Right lobe of liver (tissue), 6 donors: Measurements from ENCODE around the gene TMEM267. TPM values are rescaled to one million over a fixed set of nuclear protein-coding genes. Genes with fewer than 3 reads are reported as not detected.
A peak's percentile ranks its signal among the peaks of the same experiment; 100 is the strongest.

Experiments used
- ATAC-seq, 4 donors: fragments of 200-7000 bp; cut with Tn5 transposase; one replicate each; pipeline ENCODE4 v1.9.1; 2020; ENCODE audit warnings: mild to moderate bottlenecking in 4 of 4, moderate library complexity in 4 of 4
- DNase-seq, 3 donors: peaks; one replicate each; pipeline ENCODE4 v3.0.0-alpha.2; 2020
- H3K27ac ChIP-seq, 3 donors: fragments of 200-600 bp; one replicate each; pipeline ENCODE4 v1.8.0; 2022
- H3K27me3 ChIP-seq, 2 donors: fragments of 200-600 bp; one replicate each; pipeline ENCODE4 v1.8.0; 2022
- H3K36me3 ChIP-seq, 4 donors: fragments of 200-600 bp; sonication (generic) in 1 of 4; one replicate each; pipeline versions ENCODE4 v1.5.1 to v1.8.0; 2017 to 2022; ENCODE audit warnings: control low read depth in 1 of 4
- H3K4me1 ChIP-seq, 4 donors: fragments of 200-600 bp; sonication (generic) in 1 of 4; one replicate each; pipeline versions ENCODE4 v1.5.1 to v1.8.0; 2017 to 2022; ENCODE audit warnings: control low read depth in 1 of 4
- H3K4me3 ChIP-seq, 3 donors: fragments of 200-600 bp; one replicate each; pipeline ENCODE4 v1.8.0; 2022
- H3K9me3 ChIP-seq, 4 donors: fragments of 200-600 bp; sonication (generic) in 1 of 4; one replicate each; pipeline versions ENCODE4 v1.5.1 to v1.8.0; 2017 to 2022; ENCODE audit warnings: control low read depth in 1 of 4
- POLR2A ChIP-seq: fragments of 450-650 bp; IDR thresholded peaks from one replicate; pipeline ENCODE4 v1.6.1; 2017; ENCODE audit warnings: antibody characterized with exemption, mild to moderate bottlenecking
- WGBS: methylation state at CpG from one replicate; pipeline ENCODE4 v1.1.6; 2018; ENCODE audit warnings: low coverage, low lambda C conversion rate; ENCODE audit not compliant: insufficient coverage; ENCODE audit errors: missing lambda C conversion rate; 5-methylcytosine and 5-hydroxymethylcytosine counted together
- intact Hi-C, 2 donors: fragments of 100-400 bp; cut with DNase I; formaldehyde crosslinking; loops; one replicate each; pipeline versions ENCODE4 v1.11.2 to v1.14.1; 2022
- total RNA-seq, 6 experiments: library from RNA; depleted of rRNA in 2 of 6; stranded (reverse); fragments of >200 nt in 2 of 6; fragmentation: NEBNext Ultra II Directional in 3 of 6; extraction: Animal tissue kit (Norgen Biotek cat#: 25700) in 3 of 6; gene quantifications; one replicate each; pipeline versions ENCODE4 v1.1.0 to v1.2.4, GENCODE V29; 2016 to 2023
- TF ChIP-seq, protein P1 (sequence below), 4 donors: fragments of 200-600 bp in 3 of 4; fragments of 450-650 bp in 1 of 4; IDR thresholded peaks; one replicate each; pipeline versions ENCODE4 v1.5.1 to v1.8.0; 2016 to 2022; ENCODE audit warnings: antibody characterized with exemption in 4 of 4, mild to moderate bottlenecking in 2 of 4
- donor health status: DM: no; HTN: yes; CAD: no.
- donor health status: DM: no; HTN: no; CAD: no.
- donor health status: DM: no; HTN: no; CAD: no.
- donor health status: DM: no; HTN: yes; CAD: no.
- donor health status: DM: no; HTN: yes; CAD: no.

Gene TMEM267
- total RNA-seq, 6 experiments from 2014 or later: 3.9 to 5.1 (median 4.5) TPM

DNA sequence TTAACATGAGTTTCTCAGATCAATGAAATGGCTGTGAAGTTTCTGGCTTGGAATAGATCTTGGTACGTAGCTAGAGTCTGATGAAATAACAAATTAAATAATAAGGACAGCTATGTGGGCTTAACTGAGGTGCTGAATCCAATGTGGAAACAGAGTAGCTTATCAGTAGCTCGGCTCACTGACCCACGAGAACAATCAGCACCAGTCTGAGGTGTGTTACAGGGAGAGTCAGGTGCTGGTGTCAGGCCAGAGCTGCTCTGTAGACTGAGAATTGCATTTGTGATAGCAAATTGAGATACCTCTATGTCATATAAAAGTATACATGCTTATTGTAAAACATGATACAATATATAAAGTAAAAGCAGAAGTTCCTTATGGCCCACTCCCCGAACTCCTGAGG lies 50.3 kb downstream of the TMEM267 start:
- 36% methylated on average over 4 of the region's 4 CpGs for WGBS
- ATAC-seq: peak; percentile 36 to 52 (median 48)

DNA sequence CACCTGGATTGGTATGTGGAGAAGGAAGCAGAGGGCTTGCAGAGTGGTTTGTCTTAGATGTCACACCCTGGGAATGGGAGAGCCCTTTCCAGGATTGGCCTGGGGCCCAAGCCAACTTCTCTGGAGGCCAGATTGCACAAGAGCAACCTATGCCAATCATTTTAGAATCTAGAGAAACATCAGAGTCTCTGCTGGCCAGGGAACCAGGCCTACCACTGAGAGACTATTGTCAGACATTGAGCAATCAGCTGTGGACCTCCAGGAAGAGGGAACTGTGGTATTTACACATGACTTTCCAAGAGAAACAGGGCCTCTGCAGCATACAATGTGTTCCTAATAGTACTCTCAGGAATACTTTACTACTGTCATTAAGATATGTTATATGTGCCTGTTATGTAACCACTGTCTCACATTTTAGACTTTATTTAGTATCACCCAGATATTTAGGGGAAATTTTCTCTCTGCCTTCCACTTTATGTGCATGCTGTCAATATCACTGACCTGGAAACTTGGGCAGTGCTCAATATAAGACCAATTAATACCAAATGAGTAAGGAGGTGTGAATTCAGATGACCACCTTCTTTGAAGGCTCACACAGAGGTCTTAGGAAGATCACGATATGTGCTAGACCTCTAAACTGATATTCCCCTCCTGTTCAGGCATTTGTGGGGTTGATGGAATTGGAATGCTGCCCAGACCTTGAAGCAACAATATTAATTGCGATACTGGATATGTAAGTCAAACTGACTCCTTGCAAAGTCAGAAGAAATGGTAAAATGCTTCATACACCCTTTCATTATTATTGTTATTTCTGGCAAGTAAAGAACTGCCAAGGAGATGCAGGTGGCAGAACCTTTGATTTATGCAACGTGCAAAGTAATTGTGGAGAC lies 50.9 kb downstream of the TMEM267 start:
- intact Hi-C loops: no loop called here
- Histone ChIP-seq H3K27ac (peak overlapping the region; percentile 24 to 70 (median 69)), H3K27me3 (no peaks in the 10 kb centered on the region), H3K36me3 (no peaks in the 10 kb centered on the region), H3K4me3 (no peak overlapping the region), H3K9me3 (no peaks in the 10 kb centered on the region), H3K4me1 (peaks cover 0 to 43% (median 7%) of the 10 kb centered on the region in 4 donors)
- DNase-seq: peak; percentile 79 to 83 (median 82)
- TF ChIP-seq, protein P1, sequence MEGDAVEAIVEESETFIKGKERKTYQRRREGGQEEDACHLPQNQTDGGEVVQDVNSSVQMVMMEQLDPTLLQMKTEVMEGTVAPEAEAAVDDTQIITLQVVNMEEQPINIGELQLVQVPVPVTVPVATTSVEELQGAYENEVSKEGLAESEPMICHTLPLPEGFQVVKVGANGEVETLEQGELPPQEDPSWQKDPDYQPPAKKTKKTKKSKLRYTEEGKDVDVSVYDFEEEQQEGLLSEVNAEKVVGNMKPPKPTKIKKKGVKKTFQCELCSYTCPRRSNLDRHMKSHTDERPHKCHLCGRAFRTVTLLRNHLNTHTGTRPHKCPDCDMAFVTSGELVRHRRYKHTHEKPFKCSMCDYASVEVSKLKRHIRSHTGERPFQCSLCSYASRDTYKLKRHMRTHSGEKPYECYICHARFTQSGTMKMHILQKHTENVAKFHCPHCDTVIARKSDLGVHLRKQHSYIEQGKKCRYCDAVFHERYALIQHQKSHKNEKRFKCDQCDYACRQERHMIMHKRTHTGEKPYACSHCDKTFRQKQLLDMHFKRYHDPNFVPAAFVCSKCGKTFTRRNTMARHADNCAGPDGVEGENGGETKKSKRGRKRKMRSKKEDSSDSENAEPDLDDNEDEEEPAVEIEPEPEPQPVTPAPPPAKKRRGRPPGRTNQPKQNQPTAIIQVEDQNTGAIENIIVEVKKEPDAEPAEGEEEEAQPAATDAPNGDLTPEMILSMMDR (IDR thresholded peaks at IDR 0.05): no peak
- no peak for TF ChIP-seq POLR2A
- WGBS: 43% methylated on average over 3 of the region's 3 CpGs
- peak; percentile 86 to 97 (median 94) for ATAC-seq

More for the DNA sequence above, 50.3 kb downstream of the TMEM267 start:
- Histone ChIP-seq H3K4me3 (no peak overlapping the region), H3K27me3 (no peaks in the 10 kb centered on the region), H3K36me3 (no peaks in the 10 kb centered on the region), H3K4me1 (peaks cover 0 to 45% (median 6%) of the 10 kb centered on the region in 4 donors), H3K9me3 (no peaks in the 10 kb centered on the region), H3K27ac (peak overlapping the region in 2 of 3 donors; percentile 69 to 70)
- intact Hi-C loops: no loop called here
- DNase-seq: no peak
- no peak for TF ChIP-seq POLR2A
- TF ChIP-seq, protein P1 (IDR thresholded peaks at IDR 0.05): no peak

DNA sequence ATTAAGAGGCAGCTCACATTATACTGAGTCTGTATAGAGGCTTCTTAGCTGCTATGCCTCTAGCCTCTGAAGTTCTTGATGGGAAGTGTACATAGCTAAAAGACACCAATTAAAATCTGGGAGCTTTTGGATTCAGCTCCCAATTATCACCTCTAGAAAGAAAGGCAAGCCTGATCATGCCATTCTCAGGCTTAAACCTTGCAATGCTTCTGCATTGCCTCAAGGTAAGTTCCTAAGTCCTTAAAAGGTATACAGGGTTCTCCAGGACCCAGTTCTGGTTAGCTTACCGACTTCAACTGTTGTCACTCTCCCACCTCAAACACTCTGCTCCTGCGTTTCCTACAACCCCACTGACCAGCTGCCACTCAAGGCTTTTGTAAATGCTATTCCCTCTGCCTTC lies 54.0 kb downstream of the TMEM267 start:
- Histone ChIP-seq H3K4me3 (no peak overlapping the region), H3K27me3 (no peaks in the 10 kb centered on the region), H3K36me3 (no peaks in the 10 kb centered on the region), H3K9me3 (no peaks in the 10 kb centered on the region), H3K27ac (no peak overlapping the region), H3K4me1 (peaks cover 0 to 40% (median 7%) of the 10 kb centered on the region in 4 donors)
- intact Hi-C loops: no loop called here
- DNase-seq (no peak), ATAC-seq (no peak)
- 90% methylated on average over 2 of the region's 2 CpGs for WGBS
- TF ChIP-seq, protein P1 (IDR thresholded peaks at IDR 0.05): no peak
- TF ChIP-seq POLR2A: no peak

DNA sequence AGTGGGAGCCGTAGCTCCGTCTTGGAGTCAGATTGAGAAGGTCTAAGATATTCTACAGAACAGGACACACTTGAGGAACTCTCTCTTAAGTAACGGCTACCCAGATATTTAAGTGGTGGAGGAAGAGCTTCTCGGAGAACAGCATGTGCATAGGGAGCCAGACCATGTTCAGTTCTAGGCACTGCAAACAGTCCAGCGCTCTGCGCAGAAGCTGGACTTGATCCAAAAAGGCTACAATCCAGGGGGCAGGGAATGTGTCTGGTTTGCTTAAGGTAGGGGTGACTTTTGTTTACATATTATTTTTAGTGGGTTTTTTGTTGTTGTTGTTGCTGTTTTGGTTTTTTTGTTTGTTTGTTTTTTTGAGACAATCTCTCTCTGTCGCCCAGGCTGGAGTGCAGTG lies 54.6 kb downstream of the TMEM267 start:
- ATAC-seq (peak in 3 of 4 donors; percentile 17 to 32 (median 21)), DNase-seq (no peak)
- 64% methylated on average over 7 of the region's 7 CpGs for WGBS
- H3K27ac ChIP-seq: no peak overlapping the region
- no peak overlapping the region for H3K4me3 ChIP-seq
- H3K27me3 ChIP-seq: no peaks in the 10 kb centered on the region
- H3K9me3 ChIP-seq: no peaks in the 10 kb centered on the region
- intact Hi-C loops: no loop called here
- no peak for TF ChIP-seq POLR2A
- TF ChIP-seq, protein P1 (IDR thresholded peaks at IDR 0.05): no peak
- H3K36me3 ChIP-seq: no peaks in the 10 kb centered on the region
- peaks cover 0 to 37% (median 7%) of the 10 kb centered on the region in 4 donors for H3K4me1 ChIP-seq
